GM18511 (cell line): ENCODE data around the gene TBXAS1.
A peak's percentile ranks its signal among the peaks of the same experiment; 100 is the strongest.
"Not testable (repeated sequence)": the region's sequence is repeated elsewhere in the genome, so short reads cannot be mapped to it uniquely, and the experiment has no call there.

Experiments
- ATAC-seq: cut with Tn5 transposase; IDR thresholded peaks from one replicate; pipeline ENCODE4 v1.9.1; 2021; ENCODE audit warnings: mild to moderate bottlenecking, moderate library complexity; ENCODE audit not compliant: unreplicated experiment

The TBXAS1 gene

GRCh38 chr7:139825666-139826290 lies 3.3 kb upstream of the TBXAS1 start:
- ATAC-seq = no peak

- no peak for ATAC-seq
These were observed 2.0 kb upstream of the TBXAS1 start for GRCh38 chr7:139827042-139827441.

GRCh38 chr7:139828446-139828845 lies 618 bp upstream of the TBXAS1 start:
- no peak for ATAC-seq

DNA sequence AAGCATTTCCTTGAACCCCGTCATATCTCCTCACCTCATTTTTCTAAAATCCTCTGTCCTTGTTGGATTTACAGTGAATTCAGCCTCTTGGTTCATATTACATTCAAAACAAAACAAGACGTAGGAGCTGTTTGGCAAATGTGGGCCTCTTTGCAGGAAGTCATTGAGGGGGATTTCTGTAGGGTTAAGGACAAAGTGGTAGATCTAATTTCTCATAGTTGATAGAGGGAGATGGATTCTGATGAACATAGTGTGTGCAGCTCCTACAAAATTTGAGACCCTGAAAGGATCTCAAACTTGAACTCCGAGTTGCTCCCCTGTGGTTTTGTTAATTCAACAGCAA lies 682 bp downstream of the TBXAS1 start:
- no peak for ATAC-seq

- no peak for ATAC-seq
These were observed 1.2 kb downstream of the TBXAS1 start for GRCh38 chr7:139830292-139830691.

DNA sequence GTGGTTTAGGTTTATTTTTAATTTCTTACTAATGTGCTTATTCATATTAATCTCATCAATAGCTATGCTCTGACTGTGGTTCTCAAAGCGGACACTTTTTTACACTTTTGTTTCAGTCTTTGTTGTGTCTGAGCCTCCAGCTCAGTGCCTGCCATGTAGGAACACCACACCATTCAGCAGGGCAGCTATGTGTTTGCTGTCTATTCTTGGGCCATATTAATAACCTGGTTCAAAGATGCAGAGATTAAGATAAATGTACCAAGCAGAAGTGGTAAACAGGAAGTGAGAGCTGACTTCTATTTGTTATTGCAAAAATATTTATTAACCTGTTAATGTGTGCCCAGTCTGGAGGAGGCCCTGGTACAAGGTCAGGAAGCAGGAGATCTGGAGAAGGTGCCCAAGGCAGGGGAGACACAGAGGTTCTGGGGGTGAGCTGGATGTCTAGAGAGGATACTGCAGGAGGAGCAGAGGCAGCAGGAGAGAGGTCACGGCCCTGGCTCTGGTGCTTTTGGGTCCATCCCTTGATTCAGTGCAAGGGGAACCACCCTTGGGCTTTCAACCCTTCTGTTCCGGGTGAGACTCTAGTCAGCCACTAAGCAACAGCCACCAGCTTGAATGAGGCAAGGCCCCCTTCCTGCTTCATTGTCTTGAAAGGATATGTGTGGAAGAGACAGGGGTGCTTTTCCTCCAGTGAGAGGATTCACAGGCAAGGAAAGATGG lies 1.9 kb downstream of the TBXAS1 start:
- peak; percentile 66 for ATAC-seq

DNA sequence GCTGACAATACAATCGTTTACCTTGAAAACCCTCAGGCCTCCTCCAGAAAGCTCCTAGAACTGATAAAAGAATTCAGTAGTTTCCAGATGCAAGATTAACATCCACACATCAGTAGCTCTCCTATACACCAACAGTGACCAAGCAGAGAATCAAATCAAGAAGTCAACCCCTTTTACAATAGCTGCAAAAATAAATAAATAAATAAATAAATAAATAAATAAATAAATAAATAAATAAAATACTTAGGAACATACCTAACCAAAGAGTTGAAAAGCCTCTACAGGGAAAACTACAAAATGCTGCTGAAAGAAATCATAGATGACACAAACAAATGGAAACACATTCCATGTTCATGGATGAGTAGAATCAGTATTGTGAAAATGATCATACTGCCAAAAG lies 6.8 kb downstream of the TBXAS1 start:
- ATAC-seq = not testable (repeated sequence)

- not testable (repeated sequence) for ATAC-seq
These were observed 8.2 kb downstream of the TBXAS1 start for GRCh38 chr7:139837291-139837690.

DNA sequence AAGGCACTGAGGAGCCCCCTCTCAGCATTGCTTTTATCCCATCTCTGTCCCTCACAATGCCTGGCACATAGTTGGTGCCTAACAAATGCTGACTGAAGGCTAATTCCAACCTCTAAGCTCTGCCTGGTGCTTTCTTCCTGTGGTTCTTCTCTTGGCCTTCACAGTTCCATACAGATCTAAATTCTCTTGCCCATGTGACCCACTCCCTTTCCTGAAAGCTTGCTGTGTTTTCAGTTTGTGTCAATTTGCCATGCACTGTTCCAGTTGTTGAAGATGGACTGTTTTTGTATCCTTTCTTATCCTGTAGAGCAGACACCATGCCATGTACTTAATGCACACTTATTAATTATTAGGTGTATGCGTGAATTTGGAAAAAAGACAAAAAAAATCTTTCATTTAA lies 9.2 kb downstream of the TBXAS1 start:
- no peak for ATAC-seq

- no peak for ATAC-seq
These were observed 9.8 kb downstream of the TBXAS1 start for GRCh38 chr7:139838876-139839275.

GRCh38 chr7:139840776-139841175 lies 11.7 kb downstream of the TBXAS1 start:
- no peak for ATAC-seq

DNA sequence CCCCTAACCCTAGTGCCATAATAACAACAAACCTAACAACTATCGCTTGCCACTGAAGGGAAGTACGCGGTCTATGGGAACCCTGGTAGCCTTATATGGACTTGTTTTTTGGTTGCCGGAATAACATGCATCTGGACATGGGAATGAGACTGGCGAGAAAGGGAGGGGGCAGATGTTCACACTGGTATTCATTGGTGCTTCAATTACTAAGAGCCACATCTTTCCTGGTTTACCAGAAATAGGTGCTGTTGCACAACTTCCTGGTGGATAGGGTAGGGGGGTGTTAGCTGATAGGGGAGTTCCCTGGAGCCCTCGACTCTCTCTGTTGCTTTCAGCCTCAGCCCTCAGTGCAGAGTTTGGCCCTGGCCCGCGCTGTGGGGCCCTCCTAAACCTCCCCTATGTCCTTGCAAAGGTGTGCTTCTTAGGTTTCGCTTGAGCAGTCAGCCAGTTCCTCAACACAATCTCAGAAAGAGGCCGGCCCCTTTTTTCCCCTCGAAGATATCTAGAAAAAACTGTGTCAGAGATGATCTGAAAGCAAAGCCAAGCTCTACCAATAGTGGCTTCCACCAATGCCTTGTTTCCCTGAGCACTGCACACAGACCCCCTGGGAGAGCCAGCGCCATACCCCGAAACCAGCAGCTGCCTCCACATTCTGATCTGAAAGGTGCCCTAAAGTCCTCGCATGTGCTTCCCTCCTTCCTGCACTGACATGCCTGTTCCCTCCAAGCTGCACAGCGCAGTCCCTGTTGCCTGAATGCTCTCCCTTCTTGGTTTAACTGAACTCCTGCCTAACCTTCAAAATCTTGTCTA lies 13.5 kb downstream of the TBXAS1 start:
- ATAC-seq = peak; percentile 88

GRCh38 chr7:139843211-139843537 lies 14.1 kb downstream of the TBXAS1 start:
- not testable (repeated sequence) for ATAC-seq

DNA sequence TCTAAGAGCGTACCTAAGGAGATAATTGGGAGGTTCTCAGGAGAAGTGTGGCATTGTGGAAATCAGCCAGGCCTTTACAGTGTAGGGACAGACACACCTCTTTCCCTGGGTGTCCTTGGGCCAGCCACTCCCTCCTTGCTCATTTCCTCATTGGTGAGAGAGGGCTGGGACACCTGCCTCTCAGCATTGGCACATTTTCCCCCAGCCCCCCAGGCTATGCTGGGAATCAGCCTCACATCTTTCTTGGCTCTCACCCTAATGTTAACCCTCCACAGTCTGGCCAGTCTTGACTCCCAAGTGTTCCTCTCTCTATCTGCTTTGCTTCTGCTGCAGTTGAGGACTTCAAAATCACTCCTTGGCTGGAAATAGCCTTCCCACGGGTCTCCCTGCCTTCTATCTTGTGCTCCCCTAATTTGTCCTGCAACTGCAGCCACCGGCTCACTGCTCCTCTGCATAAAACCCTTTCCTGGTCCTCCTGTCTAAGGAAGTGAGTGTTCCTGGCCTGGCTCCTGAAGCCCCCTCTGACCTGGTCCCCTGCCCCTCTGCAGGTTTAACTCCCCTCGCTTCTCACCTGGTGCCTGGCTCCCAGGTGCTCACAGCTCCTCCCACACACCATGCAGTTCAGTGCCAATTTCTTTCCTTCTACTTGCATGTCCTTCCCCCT lies 15.8 kb downstream of the TBXAS1 start:
- ATAC-seq = no peak

- ATAC-seq = no peak
These were observed 16.4 kb downstream of the TBXAS1 start for GRCh38 chr7:139845443-139845805.

GRCh38 chr7:139846297-139846696 lies 17.2 kb downstream of the TBXAS1 start:
- ATAC-seq = no peak

- ATAC-seq = no peak
These were observed 19.2 kb downstream of the TBXAS1 start for GRCh38 chr7:139848274-139848673.

GRCh38 chr7:139850906-139851305 lies 21.8 kb downstream of the TBXAS1 start:
- no peak for ATAC-seq

DNA sequence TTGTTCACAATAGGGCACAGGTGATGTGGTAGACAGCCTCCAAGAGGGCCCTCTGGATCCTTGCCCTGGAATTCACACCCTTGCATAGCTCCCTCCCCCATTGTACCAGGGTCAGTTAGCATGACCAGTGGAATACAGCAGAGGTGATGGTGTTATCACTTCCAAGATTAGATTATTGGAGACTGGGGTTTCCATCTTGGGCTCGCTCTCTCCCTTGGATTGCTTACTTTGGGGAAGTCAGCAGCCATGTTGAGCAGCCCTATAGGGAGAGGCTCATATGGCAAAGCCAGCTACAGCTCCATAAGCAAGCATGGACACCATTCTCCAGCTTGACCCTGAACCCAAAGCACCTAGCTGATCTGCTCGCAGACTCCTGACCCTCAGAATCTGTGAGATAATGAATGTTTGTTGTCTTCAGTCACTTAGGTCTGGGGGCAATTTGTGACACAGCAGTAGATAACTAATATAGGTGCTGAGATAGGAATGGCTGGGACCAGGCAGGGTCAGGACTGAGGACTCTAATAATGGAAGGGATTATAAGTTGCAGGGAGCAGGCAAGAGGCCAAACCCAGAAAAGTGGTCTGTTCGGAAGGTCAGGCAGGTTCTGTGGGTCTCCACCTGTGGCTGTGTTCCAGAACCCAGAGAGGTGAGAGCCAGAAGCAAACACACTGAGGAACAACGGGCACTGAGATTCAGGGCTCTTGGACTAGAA lies 22.9 kb downstream of the TBXAS1 start:
- ATAC-seq = no peak

GRCh38 chr7:139852482-139852845 lies 23.4 kb downstream of the TBXAS1 start:
- ATAC-seq = no peak

GRCh38 chr7:139853506-139854123 lies 24.6 kb downstream of the TBXAS1 start:
- ATAC-seq = no peak
